NCI-H2029 (cell line): ENCODE measurements around the gene CLEC4M.

Source experiments
- DNase-seq: peaks from one replicate; lab custom pipeline; 2025; lab: John Stamatoyannopoulos, UW

The CLEC4M gene

GRCh38 chr19:7762719-7763293 is at the start of gene CLEC4M:
CLEC4M (plus strand) TSS chr19:7763243; CDS start chr19:7763267, 24 bp downstream.
- DNase-seq, result no peak

DNA sequence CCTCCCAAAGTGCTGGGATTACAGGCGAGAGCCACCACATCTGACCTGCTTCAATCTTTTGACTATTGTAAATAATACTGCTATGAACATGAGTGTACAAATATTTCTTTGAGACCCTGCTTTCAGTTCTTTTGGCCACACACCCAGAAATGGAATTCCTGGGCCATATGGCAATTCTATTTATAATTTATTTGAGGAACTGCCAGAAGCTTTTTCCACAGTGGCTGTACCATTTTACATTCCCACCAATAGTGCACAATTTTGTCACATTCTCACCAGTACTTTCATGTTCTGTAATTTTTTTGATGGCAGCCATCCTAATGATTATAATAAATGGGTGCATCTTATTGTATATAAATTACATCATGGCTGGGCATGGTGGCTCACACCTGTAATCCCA is 47.4 kb upstream of the CLEC4M start:
- DNase-seq, result no peak

DNA sequence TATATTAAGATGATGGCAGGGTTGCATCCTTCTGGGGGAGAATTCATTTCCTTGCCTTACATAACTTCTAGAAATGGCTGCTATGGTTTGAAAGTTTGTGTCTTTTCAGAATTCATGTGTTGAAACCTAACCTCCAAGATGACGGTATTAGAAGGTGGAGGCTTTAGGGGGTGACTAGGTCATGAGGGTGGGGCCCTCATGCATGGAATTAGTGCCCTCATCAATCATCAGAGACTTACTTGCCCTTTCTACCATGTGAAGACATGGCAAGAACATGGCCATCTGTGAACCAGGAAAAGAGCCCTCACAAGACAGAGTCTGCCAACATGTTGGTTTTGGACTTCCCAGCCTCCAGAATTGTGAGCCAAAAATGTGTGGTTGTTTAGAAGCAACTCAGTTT is 46.3 kb upstream of the CLEC4M start:
- no peak for DNase-seq

DNA sequence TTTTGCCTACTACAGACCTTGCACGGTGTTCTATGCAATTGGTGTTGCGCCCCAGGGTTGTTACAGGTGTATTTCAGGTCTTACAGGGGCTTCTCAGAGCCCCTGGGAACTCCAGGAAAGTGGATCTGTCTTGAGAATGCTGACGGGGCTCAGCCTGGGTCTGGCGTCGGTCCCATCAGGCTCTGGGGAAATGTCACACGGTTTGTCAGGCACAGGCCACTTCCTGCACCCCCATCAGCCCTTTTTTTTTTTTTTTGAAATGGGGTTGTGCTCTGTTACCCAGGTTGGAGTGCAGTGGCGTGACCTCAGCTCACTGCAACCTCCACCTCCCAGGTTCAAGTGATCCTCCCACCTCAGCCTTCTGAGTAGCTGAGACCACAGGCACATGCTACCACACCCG is 44.4 kb upstream of the CLEC4M start:
- DNase-seq, result no peak

DNA sequence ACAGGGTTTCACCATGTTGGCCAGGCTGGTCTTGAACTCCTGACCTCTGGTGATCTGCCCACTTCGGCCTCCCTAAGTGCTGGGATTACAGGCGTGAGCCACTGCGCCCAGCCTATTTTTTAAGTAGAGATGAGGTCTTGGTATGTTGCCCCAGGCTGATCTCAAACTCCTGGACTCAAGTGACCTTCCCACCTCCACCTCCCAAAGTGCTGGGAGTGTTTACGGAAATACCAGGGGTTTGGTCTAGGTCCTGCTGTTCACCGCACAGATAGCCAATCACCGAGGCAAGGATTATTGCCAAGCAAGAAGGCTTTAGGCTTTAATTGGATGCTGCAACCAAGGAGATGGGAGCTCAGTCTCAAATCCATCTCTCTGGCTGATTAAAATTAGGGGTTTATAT is 42.7 kb upstream of the CLEC4M start:
- no peak for DNase-seq

GRCh38 chr19:7722231-7722651 is 40.8 kb upstream of the CLEC4M start:
- no peak for DNase-seq

DNA sequence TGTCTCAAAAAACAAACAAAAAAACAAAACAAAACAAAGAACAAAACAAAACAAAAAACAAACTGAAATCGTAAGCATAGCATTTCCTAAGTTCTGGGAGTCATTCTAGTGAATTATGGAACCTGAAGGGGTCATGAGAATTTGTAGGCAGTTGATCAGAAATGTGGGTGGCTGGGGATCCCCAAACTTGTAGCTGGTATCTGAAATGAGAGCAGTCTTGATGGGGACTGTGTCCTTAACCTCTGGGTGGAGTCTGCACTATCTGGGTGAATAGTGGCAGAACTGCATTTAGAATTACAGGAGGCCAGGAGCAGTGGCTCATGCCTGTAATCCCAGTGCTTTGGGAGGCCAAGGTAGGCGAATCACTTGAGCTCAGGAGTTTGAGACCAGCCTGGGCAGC is 37.3 kb upstream of the CLEC4M start:
- no peak for DNase-seq

- no peak for DNase-seq
These were observed 33.8 kb upstream of the CLEC4M start for GRCh38 chr19:7729211-7729610.

DNA sequence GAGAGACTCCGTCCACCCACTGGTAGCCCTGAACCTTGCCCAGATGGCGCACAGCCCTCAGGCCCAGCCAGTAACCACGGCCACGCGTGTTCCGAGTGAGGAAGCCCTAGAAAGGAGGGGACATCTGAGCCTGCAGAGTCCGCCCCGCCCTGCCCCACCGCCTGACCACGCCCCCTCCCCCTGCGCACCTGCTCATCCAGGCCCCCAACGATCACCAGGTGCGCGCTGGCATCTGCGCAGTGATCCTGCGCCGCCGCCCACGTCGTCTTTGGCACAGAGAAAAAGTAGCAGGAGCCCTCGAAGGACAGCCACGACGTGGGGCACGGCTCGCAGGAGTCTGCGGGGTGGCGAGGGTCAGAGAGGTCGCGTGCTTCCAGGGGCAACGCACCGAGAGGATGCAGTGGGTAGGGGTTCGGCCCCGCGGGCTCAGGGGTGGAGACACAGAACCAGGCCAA is 33.2 kb upstream of the CLEC4M start:
- no peak for DNase-seq

DNA sequence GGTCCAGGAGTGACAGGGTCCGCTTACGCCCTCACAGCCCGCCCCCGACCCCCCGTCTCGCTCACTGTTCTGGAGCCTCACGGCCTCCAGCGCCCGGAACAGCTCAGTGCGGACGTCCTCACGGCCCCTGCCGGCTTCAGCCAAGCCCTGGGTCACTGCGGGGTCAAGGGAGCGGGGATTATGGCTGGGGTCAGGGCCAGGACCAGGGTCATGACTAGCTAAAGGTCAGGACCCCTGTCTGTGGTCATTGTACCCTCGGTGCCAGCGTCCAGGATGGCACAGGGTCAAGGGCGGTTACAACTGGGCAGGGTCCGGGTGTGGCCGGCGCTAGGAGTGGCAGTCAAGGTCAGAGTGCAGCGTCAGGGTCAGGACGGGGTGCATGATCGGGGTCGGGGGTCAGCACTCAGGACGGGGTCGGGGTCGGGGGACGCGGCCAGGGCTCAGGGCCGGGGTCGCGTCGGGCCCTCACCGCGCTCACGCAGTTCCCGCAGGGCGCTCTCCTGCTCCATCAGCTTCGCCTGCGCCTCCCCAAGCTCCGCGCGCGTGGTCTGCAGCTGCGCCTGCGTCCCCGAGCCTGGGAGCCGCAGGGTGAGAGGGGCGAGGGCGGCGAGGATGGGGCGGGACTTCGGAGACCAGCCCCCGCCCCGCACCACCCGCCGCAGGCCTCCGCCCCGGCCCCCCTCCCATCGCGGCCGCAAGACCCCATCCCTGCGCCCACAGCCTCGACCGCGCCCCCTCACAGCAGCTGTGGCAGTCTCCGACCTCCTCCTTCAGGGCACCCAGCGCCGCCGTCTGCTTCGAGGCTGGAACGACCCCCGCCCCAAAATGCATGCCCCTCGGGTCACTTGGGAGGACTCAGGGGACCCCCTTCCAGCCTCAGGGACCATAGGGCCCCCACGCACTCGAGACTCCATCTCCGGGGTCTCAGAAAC is 32.5 kb upstream of the CLEC4M start:
- no peak for DNase-seq

GRCh38 chr19:7731218-7731595 is 31.8 kb upstream of the CLEC4M start:
- DNase-seq, result no peak

GRCh38 chr19:7731615-7732014 is 31.4 kb upstream of the CLEC4M start:
- no peak for DNase-seq

GRCh38 chr19:7732045-7732444 is 31.0 kb upstream of the CLEC4M start, which contains the start of gene CLEC4G:
CLEC4G (minus strand) TSS chr19:7732110; CDS start chr19:7732102, 8 bp downstream.
- no peak for DNase-seq

DNA sequence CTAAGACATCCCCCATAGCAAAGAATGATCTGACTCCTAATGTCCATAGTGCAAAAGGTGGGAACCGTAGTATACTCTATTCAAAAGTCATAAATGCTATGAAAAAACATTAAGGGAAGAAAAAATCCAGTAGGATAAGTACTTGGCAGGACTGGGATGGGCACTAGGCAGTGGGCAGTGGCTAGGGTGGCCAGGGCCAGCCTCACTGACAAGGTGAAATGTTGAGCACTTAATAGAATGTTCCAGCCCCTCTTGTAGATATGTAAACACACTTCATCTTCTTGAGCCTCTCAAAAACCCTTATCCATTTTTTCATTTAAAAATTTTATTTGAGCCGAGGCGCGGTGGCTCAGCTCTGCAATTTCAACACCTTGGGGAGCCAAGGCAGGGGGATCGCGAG is 29.7 kb upstream of the CLEC4M start:
- no peak for DNase-seq

DNA sequence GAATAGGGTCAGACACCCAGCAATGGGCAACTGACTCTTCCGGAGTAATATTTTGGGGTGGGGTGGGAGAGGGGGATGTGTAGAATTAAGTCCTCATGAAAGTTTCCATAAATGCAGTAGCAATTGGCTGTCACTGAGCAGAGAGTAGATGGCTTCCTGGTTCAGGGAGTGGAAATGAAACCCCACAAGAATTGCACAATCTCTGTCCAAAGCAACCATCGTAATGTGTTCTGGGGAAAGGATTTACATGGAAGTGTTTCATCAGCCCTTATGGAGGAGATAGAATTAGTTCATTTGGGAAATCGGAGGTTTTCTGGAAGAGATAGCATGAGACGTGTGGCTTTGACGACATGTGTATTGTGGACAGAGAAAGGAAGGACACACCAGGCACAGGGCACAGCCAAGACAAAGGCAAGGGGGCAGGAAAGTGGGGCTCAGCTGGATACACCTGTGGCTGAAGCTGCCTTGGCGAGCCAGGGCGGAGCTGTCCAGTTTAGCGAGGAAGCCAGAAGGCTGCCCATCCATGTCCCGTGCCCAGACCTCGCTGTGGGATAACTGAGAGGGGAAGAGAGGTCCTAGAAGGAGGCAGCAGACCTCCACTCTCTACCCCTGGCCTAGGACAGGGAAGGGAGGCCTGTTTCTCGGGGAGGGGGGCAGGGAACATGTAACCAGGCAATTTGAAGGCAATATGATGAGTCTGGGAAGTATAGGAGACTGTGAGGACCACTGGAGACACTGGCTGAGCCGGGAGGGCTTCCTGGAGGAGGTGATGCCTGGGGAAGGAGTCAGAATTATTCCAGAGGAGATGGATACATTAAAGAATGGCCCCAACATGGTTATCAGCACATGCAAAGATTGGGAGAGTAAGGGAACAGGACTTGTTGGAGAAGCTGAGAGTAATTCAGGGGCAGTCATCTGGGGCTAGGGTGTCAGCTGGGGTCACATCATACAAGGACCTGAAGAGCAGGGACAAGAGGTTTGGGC is 28.5 kb upstream of the CLEC4M start:
- DNase-seq, result no peak

DNA sequence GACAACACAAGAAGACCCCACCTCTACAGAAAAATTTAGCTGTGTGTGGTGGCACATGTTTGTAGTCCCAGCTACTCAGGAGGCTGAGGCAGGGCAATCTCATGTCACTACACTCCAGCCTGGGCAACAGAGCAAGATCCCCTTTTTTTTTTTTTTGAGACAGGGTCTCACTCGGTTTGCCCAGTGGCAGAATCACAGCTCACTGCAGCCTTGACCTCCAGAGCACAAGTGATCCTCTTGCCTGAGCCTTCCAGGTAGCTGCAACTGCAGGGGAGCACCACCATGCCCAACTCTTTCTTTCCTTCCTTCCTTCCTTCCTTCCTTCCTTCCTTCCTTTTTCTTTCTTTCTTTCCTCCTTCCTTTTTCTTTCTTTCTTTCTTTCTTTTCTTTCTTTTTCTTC is 26.9 kb upstream of the CLEC4M start:
- no peak for DNase-seq

DNA sequence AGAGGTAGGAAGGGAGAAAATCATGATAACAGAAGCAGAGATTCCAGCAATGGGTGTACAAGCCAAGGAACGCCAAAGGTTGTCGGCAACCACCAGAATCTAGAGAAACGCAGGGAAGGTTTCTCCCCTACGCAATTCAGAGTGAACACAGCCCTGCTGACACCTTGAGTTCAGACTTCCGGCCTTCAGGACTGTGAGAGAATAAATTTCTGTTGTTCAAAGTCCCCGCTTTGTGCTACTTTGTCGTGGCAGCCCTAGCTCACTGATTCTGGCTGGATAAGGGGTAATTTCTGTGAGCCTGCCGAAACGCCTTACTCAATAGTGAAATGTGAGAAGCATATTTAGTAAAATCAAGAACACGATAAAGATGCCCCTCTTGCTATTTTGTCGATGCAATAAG is 25.8 kb upstream of the CLEC4M start:
- no peak for DNase-seq

DNA sequence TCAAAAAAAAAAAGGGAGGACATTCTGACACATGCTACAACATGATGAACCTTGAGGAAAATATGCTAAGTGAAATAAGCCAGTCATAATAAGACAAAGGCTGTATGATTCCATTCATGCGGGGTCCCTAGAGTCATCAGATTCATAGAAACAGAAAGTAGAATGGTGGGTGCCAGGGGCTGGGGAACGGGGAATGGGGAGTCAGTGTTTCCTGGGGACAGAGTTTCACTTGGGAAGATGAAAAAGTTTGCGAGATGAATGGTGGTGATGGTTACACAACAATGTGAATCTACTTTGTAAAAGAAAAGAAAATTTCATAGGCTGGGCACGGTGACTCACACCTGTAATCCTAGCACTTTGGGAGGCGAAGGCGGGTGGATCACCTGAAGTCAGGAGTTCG is 25.0 kb upstream of the CLEC4M start:
- no peak for DNase-seq

GRCh38 chr19:7739211-7739755 is 23.8 kb upstream of the CLEC4M start:
- no peak for DNase-seq

DNA sequence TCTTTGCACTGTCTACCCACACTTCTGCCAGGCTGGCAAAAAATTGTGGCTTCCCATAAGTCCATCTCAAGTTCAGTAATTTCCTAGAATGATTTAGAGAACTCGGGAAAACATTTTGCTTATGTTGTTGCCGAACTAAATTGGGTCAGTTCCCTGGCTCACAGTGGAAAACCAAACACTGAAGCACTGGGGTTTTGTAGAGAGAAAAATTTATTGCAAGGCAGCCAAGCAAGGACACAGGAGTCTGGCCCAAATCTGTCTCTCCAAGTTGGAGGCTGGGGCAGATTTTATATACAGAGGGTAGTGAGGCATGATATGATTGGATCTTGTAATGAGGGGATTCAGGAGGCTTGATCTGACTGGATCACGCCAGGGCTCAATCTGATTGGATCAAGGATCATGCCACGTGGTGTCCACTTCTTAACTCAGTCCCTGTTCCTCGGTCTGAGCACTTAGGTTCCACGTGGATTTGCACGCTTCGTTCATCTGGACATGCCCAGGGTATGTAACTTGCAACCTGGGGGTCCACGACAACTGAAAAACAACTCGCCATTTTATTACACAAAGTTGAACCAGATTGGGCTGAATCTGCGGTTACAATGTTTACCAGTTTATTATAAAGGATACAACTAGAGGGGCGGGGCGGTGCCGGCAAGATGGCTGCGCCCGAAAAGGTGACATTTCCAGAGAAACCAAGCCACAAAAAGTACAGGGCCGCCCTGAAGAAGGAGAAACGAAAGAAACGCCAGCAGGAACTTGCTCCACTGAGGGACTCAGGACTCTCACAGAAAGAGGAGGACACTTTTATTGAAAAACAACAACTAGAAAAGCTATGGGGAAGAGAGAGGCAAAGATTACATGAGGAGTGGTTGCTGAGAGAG is 23.0 kb upstream of the CLEC4M start:
- no peak for DNase-seq

DNA sequence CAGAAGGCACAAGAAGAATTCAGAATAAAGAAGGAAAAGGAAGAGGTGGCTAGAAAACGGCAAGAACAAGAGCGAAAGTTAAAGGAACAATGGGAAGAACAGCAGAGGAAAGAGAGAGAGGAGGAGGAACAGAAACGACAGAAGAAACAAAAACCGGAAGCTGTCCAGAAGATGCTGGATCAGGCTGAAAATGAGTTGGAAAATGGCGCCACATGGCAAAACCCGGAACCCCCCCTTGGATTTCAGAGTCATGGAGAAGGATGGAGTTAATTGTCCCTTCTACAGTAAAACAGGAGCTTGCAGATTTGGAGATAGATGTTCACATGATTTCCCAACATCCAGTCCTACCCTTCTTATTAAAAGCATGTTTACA is 22.4 kb upstream of the CLEC4M start:
- DNase-seq, result no peak
